Hypothalamus (tissue), 51 donors: ENCODE measurements around the gene PRKAA1.
"Not testable (repeated sequence)": the region's sequence is repeated elsewhere in the genome, so short reads cannot be mapped to it uniquely, and the experiment has no call there.

ENCODE experiments used
- DNase-seq, 51 donors: peaks; one replicate each; lab custom pipeline; 2025; lab: John Stamatoyannopoulos, UW

Gene PRKAA1

DNA sequence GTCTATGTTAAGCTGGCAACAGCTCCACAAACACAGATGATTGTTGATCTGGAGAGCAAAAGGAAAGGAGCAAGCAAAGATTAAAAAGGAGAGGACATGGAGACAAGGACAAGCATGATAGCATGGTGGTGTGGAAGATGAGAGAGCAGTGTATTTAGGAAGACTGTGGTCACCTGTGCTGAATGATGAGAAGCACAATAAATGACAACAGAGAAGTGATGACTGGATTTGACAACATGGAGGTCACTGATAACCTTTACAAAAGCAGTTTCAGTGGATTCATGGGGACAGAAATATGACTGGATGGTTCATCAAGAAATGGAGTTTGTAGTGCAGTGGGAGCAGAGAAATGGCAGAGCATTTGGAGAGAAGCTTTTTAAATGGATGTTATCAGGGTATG lies 62.6 kb downstream of the PRKAA1 start:
- no peak for DNase-seq

DNA sequence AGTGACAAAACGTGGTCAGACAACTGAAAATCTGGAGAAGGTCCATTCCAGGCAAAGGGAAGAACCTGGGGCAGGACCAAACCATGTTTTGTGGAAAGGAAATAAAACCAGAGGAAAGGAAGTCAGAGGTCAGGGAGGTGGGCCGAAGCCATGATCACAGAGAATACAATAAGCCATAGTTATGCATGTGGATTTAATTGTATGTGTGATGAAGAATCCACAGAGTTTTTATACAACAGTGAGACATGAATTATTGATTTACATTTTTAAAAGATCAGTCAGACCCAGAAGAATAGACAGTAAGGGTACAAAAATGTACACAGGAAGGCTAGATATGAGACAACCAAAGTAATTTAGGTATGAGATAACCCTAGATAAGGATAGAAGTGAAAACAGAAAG lies 63.2 kb downstream of the PRKAA1 start:
- DNase-seq, result no peak

DNA sequence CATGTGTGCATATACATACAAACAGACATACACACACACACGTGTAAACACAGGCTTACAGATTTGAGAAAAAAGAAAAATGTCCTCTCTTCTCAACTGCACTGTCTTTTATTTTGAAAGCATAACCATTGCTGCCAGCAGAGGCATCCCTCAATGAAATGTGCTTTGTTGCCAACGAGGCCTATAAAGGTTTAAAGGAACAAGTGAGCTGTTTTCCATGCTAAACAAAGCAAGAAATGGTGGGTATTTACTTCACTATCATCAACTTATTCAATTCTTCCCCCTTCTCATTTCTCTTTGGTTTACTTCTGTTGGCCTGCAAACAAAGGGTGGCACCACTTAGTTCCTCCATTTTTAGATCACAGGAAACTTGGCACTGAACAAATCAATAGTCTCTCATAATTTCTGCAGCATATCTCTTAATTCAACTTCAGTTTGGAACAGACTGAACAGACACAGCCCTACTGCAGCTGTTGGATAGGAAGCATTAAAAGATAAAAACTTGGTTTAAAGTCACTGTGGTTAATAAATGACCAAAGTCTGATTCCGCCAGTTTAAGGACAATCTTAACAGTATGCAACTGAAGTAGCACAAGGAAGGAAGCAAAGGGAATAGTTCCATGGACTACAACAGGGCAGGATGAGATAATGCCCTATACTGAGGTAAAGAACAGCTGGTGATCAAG lies 64.2 kb downstream of the PRKAA1 start:
- peak in 1 of 51 donors; percentile 8 for DNase-seq

DNA sequence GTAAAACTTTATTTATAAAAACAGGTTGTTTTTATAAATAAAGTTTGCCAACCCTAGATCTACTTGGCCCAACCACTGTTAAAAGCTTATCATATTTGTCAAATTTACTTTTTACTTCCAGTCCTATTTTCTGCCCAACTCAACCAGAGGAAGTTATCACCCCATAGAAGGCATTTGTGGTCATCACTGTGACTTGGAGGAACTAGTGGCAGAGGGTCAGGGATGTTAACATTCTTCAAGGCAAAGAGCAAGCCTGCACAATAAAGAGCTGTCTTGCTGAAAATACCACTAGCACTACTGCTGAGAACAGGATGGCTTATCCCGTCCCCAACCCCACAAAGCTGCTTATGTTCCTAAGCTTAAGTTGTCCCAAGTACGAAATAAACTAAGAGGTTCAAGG lies 64.7 kb downstream of the PRKAA1 start:
- no peak for DNase-seq

DNA sequence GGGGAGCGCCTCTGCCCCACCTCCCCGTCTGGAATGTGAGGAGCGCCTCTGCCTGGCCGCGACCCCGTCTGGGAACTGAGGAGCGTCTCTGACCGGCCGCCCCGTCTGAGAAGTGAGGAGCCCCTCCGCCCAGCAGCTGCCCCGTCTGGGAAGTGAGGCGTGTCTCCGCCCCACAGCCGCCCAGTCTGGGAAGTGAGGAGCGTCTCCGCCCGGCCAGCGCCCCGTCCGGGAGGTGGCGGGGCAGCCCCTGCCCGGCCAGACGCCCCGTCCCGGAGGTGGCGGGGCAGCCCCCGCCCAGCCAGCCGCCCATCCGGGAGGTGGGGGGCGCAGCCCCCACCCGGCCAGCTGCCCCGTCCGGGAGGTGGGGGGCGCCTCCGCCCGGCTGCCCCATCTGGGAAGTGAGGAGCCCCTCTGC lies 75.7 kb downstream of the PRKAA1 start:
- DNase-seq, result not testable (repeated sequence)

DNA sequence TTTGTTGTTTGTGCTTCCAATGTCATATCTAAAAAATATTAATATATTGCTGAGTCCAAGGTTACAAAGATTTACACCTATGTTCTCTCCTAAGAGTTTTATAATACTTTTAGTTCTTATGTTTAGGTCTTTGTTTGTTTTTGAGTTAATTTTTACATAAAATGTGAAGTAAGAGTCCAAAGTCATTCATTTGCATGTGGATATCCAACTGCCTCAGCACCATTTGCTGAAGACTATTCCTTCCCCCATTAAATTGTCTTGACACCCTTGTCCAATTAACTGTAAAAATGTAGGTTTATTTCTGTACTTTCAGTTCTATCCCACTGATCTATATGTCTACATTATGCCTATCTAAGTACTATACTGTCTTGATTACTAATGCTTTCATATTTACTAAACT lies 78.1 kb downstream of the PRKAA1 start:
- no peak for DNase-seq

DNA sequence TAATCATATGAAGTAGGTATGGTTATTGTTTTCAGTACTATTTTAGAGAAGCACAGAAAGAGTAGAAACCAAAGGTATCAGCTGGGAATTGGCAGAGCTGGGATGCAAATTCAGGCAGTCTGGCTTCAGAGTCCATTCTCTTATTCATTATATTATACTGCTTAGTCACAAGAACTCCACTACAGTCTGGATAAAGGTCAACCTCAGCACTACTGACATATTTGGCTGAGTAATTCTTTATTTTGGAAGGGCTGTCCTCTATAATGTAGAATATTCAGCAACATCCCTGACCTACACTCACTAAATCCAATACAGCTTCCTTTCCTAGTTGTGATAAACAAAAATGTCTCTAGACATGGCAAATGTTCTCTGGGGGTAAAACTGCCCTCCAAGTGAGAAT lies 80.9 kb downstream of the PRKAA1 start:
- DNase-seq, result no peak

DNA sequence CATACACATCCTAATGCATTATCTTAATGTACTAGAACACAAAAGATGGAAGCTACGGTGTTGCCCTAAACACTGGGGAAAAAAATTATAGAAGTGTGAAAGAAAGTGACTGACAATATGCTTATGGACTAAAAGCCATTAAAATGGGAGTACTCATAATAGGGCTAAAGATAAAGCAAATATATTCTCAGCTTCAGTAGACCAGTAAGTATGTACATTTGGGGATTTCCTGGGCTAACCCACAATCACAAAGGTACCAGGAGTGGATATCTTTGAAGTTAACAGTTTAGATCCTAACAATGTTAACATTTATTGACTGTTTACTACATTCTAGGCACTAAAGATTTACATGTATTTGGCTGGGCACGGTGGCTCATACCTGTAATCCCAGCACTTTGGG lies 81.6 kb downstream of the PRKAA1 start:
- no peak for DNase-seq

DNA sequence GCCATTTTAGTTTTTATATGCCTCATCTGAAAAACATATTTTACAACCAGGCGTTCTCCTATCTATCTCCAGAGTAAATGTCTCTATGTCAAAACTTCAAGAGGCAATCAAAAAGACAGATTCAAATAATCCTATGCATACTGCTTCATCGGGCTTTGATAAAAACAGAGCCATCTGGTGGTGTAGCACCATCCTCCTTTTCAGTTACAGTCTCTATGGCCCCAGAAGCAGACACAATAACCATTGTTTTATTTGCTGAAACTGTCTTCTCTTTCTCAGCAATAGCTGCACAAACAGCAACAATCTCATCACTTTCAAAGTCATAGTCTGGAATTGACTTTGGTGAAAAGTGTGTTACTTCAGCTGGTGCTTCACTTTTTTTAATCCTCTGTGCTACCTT lies 82.2 kb downstream of the PRKAA1 start:
- DNase-seq, result peak in 6 of 51 donors; percentile 3 to 65 (median 14)

DNA sequence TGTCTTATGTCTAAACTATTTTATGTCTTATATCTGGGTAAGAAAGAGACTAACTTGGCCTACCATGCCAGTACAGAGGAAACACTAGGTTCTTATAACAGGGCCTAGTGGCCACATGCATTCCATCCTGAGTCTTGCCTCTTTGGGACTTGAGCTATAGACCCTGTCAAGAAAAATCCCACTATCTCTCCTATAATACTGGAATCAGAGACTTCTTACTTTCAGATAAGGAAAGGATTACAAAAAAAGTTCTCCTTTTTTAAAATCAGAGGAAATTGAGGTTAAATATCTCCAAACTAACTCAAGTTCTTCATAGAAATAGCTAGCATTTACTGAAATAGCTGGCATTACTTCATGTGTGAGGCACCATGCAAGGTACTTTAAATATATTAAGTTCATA lies 84.2 kb downstream of the PRKAA1 start:
- DNase-seq, result no peak

DNA sequence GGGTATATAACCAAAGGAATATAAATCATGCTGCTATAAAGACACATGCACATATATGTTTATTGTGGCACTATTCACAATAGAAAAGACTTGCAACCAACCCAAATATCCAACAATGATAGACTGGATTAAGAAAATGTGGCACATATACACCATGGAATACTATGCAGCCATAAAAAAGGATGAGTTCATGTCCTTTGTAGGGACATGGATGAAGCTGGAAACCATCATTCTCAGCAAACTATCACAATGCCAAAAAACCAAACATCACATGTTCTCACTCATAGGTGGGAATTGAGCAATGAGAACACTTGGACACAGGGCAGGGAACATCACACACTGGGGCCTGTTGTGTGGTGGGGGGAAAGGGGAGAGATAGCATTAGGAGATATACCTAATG lies 87.6 kb downstream of the PRKAA1 start:
- DNase-seq, result not testable (repeated sequence)
